Right forelimb (tissue), 1 donor: ENCODE data around the gene ACTR8.

ENCODE experiments used
- DNase-seq: peaks from one replicate; pipeline ENCODE4 v3.0.0-alpha.2; 2018

ACTR8 gene

GRCh38 chr3:53833700-53834099, 48.3 kb downstream of the ACTR8 start:
- DNase-seq: peak; percentile 32

- DNase-seq: peak; percentile 19
Measured at GRCh38 chr3:53833053-53833645, 48.8 kb downstream of the ACTR8 start.

- no peak for DNase-seq
Measured at GRCh38 chr3:53830944-53831343, 51.0 kb downstream of the ACTR8 start.

GRCh38 chr3:53829605-53830004, 52.3 kb downstream of the ACTR8 start:
- DNase-seq: no peak

- DNase-seq: no peak
Measured at GRCh38 chr3:53828581-53828980, 53.4 kb downstream of the ACTR8 start.

GRCh38 chr3:53826048-53826447, 55.9 kb downstream of the ACTR8 start:
- no peak for DNase-seq

- DNase-seq: peak; percentile 13
Measured at GRCh38 chr3:53824795-53825194, 57.2 kb downstream of the ACTR8 start.

GRCh38 chr3:53823956-53824657, 57.8 kb downstream of the ACTR8 start:
- DNase-seq: peak; percentile 22

GRCh38 chr3:53823026-53823955, 58.7 kb downstream of the ACTR8 start:
- DNase-seq: peak; percentile 16

- peak; percentile 16 for DNase-seq
Measured at GRCh38 chr3:53822331-53822741, 59.6 kb downstream of the ACTR8 start.

GRCh38 chr3:53821631-53822121, 60.3 kb downstream of the ACTR8 start:
- peak; percentile 37 for DNase-seq

- DNase-seq: peak; percentile 58
Measured at GRCh38 chr3:53820756-53821580, 61.0 kb downstream of the ACTR8 start.

GRCh38 chr3:53820084-53820483, 61.9 kb downstream of the ACTR8 start:
- no peak for DNase-seq

- peak; percentile 9 for DNase-seq
Measured at GRCh38 chr3:53819163-53819868, 62.6 kb downstream of the ACTR8 start.

GRCh38 chr3:53818221-53819162, 63.5 kb downstream of the ACTR8 start:
- DNase-seq: peak; percentile 21

GRCh38 chr3:53817809-53818208, 64.1 kb downstream of the ACTR8 start:
- DNase-seq: no peak

GRCh38 chr3:53817211-53817610, 64.7 kb downstream of the ACTR8 start:
- DNase-seq: peak; percentile 31
